Activated naive CD4-positive, alpha-beta T cell treated with anti-CD3 and anti-CD28 coated beads, Interleukin-2, amount 50 U/mL, for 24 hours (primary cell): ENCODE results near the gene MDFIC.

ENCODE experiments used
- H3K27ac Mint-ChIP-seq: one replicate; pipeline ENCODE4 v1.8.0; 2021; ENCODE audit warnings: mild to moderate bottlenecking, mixed read lengths
- H3K27me3 Mint-ChIP-seq: one replicate; pipeline ENCODE4 v1.8.0; 2021; ENCODE audit warnings: mixed read lengths
- H3K36me3 Mint-ChIP-seq: one replicate; pipeline ENCODE4 v1.8.0; 2021; ENCODE audit warnings: mixed read lengths
- H3K4me1 Mint-ChIP-seq: one replicate; pipeline ENCODE4 v1.8.0; 2021; ENCODE audit warnings: mixed read lengths
- H3K4me3 Mint-ChIP-seq: one replicate; pipeline ENCODE4 v1.8.0; 2021; ENCODE audit warnings: mild to moderate bottlenecking, mixed read lengths
- H3K9me3 Mint-ChIP-seq: one replicate; pipeline ENCODE4 v1.8.0; 2021; ENCODE audit warnings: mixed read lengths

The MDFIC gene

GRCh38 chr7:114937446-114937845 lies 15.6 kb downstream of the MDFIC start:
- Mint-ChIP-seq H3K27me3 (no peaks in the 10 kb centered on the region), H3K4me3 (peak overlapping the region; percentile 44), H3K4me1 (peaks cover 45% of the 10 kb centered on the region), H3K27ac (no peak overlapping the region), H3K9me3 (no peaks in the 10 kb centered on the region), H3K36me3 (peaks cover 36% of the 10 kb centered on the region)

GRCh38 chr7:114938785-114939184 lies 16.9 kb downstream of the MDFIC start:
- H3K4me3 Mint-ChIP-seq: no peak overlapping the region
- H3K4me1 Mint-ChIP-seq: peaks cover 58% of the 10 kb centered on the region
- H3K9me3 Mint-ChIP-seq: no peaks in the 10 kb centered on the region
- no peaks in the 10 kb centered on the region for H3K27me3 Mint-ChIP-seq
- peaks cover 37% of the 10 kb centered on the region for H3K36me3 Mint-ChIP-seq
- no peak overlapping the region for H3K27ac Mint-ChIP-seq

GRCh38 chr7:114939484-114940097 lies 17.7 kb downstream of the MDFIC start:
- H3K36me3 Mint-ChIP-seq: peaks cover 31% of the 10 kb centered on the region
- peak overlapping the region; percentile 77 for H3K27ac Mint-ChIP-seq
- H3K9me3 Mint-ChIP-seq: no peaks in the 10 kb centered on the region
- peaks cover 66% of the 10 kb centered on the region for H3K4me1 Mint-ChIP-seq
- no peaks in the 10 kb centered on the region for H3K27me3 Mint-ChIP-seq
- H3K4me3 Mint-ChIP-seq: peak overlapping the region; percentile 23

- Mint-ChIP-seq H3K27ac (peak overlapping the region; percentile 27), H3K4me3 (peak overlapping the region; percentile 20), H3K4me1 (peaks cover 72% of the 10 kb centered on the region), H3K9me3 (no peaks in the 10 kb centered on the region), H3K27me3 (no peaks in the 10 kb centered on the region), H3K36me3 (peaks cover 28% of the 10 kb centered on the region)
Observed at GRCh38 chr7:114940220-114940619, 18.3 kb downstream of the MDFIC start.

GRCh38 chr7:114941692-114942091 lies 19.8 kb downstream of the MDFIC start:
- H3K4me3 Mint-ChIP-seq: peak overlapping the region; percentile 1
- H3K4me1 Mint-ChIP-seq: peaks cover 81% of the 10 kb centered on the region
- no peaks in the 10 kb centered on the region for H3K9me3 Mint-ChIP-seq
- peaks cover 35% of the 10 kb centered on the region for H3K36me3 Mint-ChIP-seq
- peak overlapping the region; percentile 2 for H3K27ac Mint-ChIP-seq
- H3K27me3 Mint-ChIP-seq: no peaks in the 10 kb centered on the region

- Mint-ChIP-seq H3K4me1 (peaks cover 85% of the 10 kb centered on the region), H3K4me3 (no peak overlapping the region), H3K27ac (peak overlapping the region; percentile 46), H3K36me3 (peaks cover 42% of the 10 kb centered on the region), H3K9me3 (no peaks in the 10 kb centered on the region), H3K27me3 (no peaks in the 10 kb centered on the region)
Observed at GRCh38 chr7:114942446-114943175, 20.7 kb downstream of the MDFIC start.

- Mint-ChIP-seq H3K27me3 (no peaks in the 10 kb centered on the region), H3K9me3 (no peaks in the 10 kb centered on the region), H3K27ac (no peak overlapping the region), H3K4me3 (no peak overlapping the region), H3K4me1 (peaks cover 88% of the 10 kb centered on the region), H3K36me3 (peaks cover 41% of the 10 kb centered on the region)
Observed at GRCh38 chr7:114943530-114943929, 21.6 kb downstream of the MDFIC start.

- Mint-ChIP-seq H3K36me3 (peaks cover 41% of the 10 kb centered on the region), H3K27ac (no peak overlapping the region), H3K4me1 (peaks cover 88% of the 10 kb centered on the region), H3K4me3 (no peak overlapping the region), H3K27me3 (no peaks in the 10 kb centered on the region), H3K9me3 (no peaks in the 10 kb centered on the region)
Observed at GRCh38 chr7:114943953-114944744, 22.3 kb downstream of the MDFIC start.

GRCh38 chr7:114944745-114945625 lies 23.1 kb downstream of the MDFIC start:
- no peaks in the 10 kb centered on the region for H3K27me3 Mint-ChIP-seq
- H3K4me3 Mint-ChIP-seq: no peak overlapping the region
- no peaks in the 10 kb centered on the region for H3K9me3 Mint-ChIP-seq
- H3K36me3 Mint-ChIP-seq: peaks cover 44% of the 10 kb centered on the region
- peaks cover 90% of the 10 kb centered on the region for H3K4me1 Mint-ChIP-seq
- H3K27ac Mint-ChIP-seq: no peak overlapping the region

GRCh38 chr7:114949231-114949630 lies 27.3 kb downstream of the MDFIC start:
- Mint-ChIP-seq H3K36me3 (peaks cover 31% of the 10 kb centered on the region), H3K4me1 (peaks cover 78% of the 10 kb centered on the region), H3K27ac (peak overlapping the region; percentile 52), H3K9me3 (no peaks in the 10 kb centered on the region), H3K4me3 (peak overlapping the region; percentile 61), H3K27me3 (no peaks in the 10 kb centered on the region)

- Mint-ChIP-seq H3K27me3 (no peaks in the 10 kb centered on the region), H3K9me3 (no peaks in the 10 kb centered on the region), H3K4me3 (no peak overlapping the region), H3K4me1 (peaks cover 81% of the 10 kb centered on the region), H3K36me3 (peaks cover 25% of the 10 kb centered on the region), H3K27ac (no peak overlapping the region)
Observed at GRCh38 chr7:114952296-114952695, 30.4 kb downstream of the MDFIC start.

- no peak overlapping the region for H3K4me3 Mint-ChIP-seq
- H3K9me3 Mint-ChIP-seq: no peaks in the 10 kb centered on the region
- H3K27me3 Mint-ChIP-seq: no peaks in the 10 kb centered on the region
- H3K4me1 Mint-ChIP-seq: peaks cover 69% of the 10 kb centered on the region
- H3K27ac Mint-ChIP-seq: peak overlapping the region; percentile 2
- peaks cover 24% of the 10 kb centered on the region for H3K36me3 Mint-ChIP-seq
Observed at GRCh38 chr7:114953724-114954123, 31.8 kb downstream of the MDFIC start.

- Mint-ChIP-seq H3K27me3 (no peaks in the 10 kb centered on the region), H3K9me3 (no peaks in the 10 kb centered on the region), H3K36me3 (peaks cover 12% of the 10 kb centered on the region), H3K4me1 (peaks cover 71% of the 10 kb centered on the region), H3K27ac (no peak overlapping the region), H3K4me3 (no peak overlapping the region)
Observed at GRCh38 chr7:114956702-114957101, 34.8 kb downstream of the MDFIC start.

- peak overlapping the region; percentile 3 for H3K27ac Mint-ChIP-seq
- H3K36me3 Mint-ChIP-seq: peaks cover 14% of the 10 kb centered on the region
- no peaks in the 10 kb centered on the region for H3K9me3 Mint-ChIP-seq
- H3K27me3 Mint-ChIP-seq: no peaks in the 10 kb centered on the region
- peaks cover 74% of the 10 kb centered on the region for H3K4me1 Mint-ChIP-seq
- no peak overlapping the region for H3K4me3 Mint-ChIP-seq
Observed at GRCh38 chr7:114957444-114957843, 35.5 kb downstream of the MDFIC start.

GRCh38 chr7:114959931-114960330 lies 38.0 kb downstream of the MDFIC start:
- Mint-ChIP-seq H3K27me3 (no peaks in the 10 kb centered on the region), H3K4me3 (no peak overlapping the region), H3K27ac (peak overlapping the region; percentile 25), H3K4me1 (peaks cover 74% of the 10 kb centered on the region), H3K9me3 (no peaks in the 10 kb centered on the region), H3K36me3 (peaks cover 17% of the 10 kb centered on the region)
